Spleen (tissue), 11 donors: ENCODE results near the gene PDE6H. TPM values are rescaled to one million over a fixed set of nuclear protein-coding genes. Genes with fewer than 3 reads are reported as not detected.
A peak's percentile ranks its signal among the peaks of the same experiment; 100 is the strongest.

Source experiments
- DNase-seq: peaks from one replicate; pipeline ENCODE4 v3.0.0-alpha.2; 2020
- H3K27ac ChIP-seq, 8 donors: fragments of 200-600 bp; sonication (generic) in 7 of 8; 1 replicate in 4 of 8; 2 replicates in 4 of 8; pipeline versions ENCODE4 v1.5.0 to v1.8.0; 2016 to 2021; ENCODE audit warnings: inconsistent platforms in 4 of 8, mild to moderate bottlenecking in 4 of 8, moderate library complexity in 1 of 8
- H3K27me3 ChIP-seq, 7 donors: fragments of 200-600 bp; sonication (generic) in 6 of 7; replicated peaks in 1 of 7; 1 replicate in 4 of 7; 2 replicates in 3 of 7; pipeline versions ENCODE4 v1.5.0 to v1.8.0; 2016 to 2021; ENCODE audit warnings: inconsistent platforms in 3 of 7, mild to moderate bottlenecking in 1 of 7
- H3K36me3 ChIP-seq, 6 donors: fragments of 200-600 bp; sonication (generic) in 5 of 6; 1 replicate in 4 of 6; 2 replicates in 2 of 6; pipeline versions ENCODE4 v1.5.0 to v1.8.0; 2016 to 2021; ENCODE audit warnings: inconsistent platforms in 2 of 6
- H3K4me1 ChIP-seq, 6 donors: fragments of 200-600 bp; sonication (generic) in 5 of 6; 1 replicate in 3 of 6; 2 replicates in 3 of 6; pipeline versions ENCODE4 v1.5.0 to v1.8.0; 2016 to 2021; ENCODE audit warnings: inconsistent platforms in 3 of 6
- H3K4me3 ChIP-seq, 8 donors: fragments of 200-600 bp; sonication (generic) in 7 of 8; 1 replicate in 4 of 8; 2 replicates in 4 of 8; pipeline versions ENCODE4 v1.5.0 to v1.8.0; 2016 to 2021; ENCODE audit warnings: inconsistent platforms in 4 of 8, mild to moderate bottlenecking in 4 of 8, moderate library complexity in 2 of 8
- H3K9me3 ChIP-seq, 8 donors: fragments of 200-600 bp; sonication (generic) in 7 of 8; 1 replicate in 4 of 8; 2 replicates in 4 of 8; pipeline versions ENCODE4 v1.5.0 to v1.8.0; 2016 to 2021; ENCODE audit warnings: inconsistent platforms in 4 of 8
- CTCF ChIP-seq, 11 experiments: fragments of 200-600 bp in 7 of 11; fragments of 450-650 bp in 4 of 11; sonication (generic) in 4 of 11; IDR thresholded peaks in 8 of 11; conservative IDR thresholded peaks in 3 of 11; 1 replicate in 7 of 11; 2 replicates in 4 of 11; pipeline versions ENCODE4 v1.4.0 to v1.8.0; 2016 to 2021; ENCODE audit warnings: antibody characterized with exemption in 11 of 11, inconsistent platforms in 4 of 11, mild to moderate bottlenecking in 1 of 11
- POLR2A ChIP-seq, 3 donors: fragments of 450-650 bp; IDR thresholded peaks; one replicate each; pipeline ENCODE4 v1.5.1; 2017; ENCODE audit warnings: antibody characterized with exemption in 3 of 3, mild to moderate bottlenecking in 1 of 3
- POLR2AphosphoS5 ChIP-seq, 3 donors: sonication (generic); formaldehyde crosslinking; IDR thresholded peaks; one replicate each; pipeline ENCODE4 v1.5.1; 2017; ENCODE audit warnings: antibody characterized with exemption in 3 of 3
- WGBS, 5 donors: extraction: QIAGEN DNeasy Blood & Tissue Kit in 3 of 5; methylation state at CpG; one replicate each; pipeline versions ENCODE4 v1.1.5 to v1.1.7; 2013 to 2018; 5-methylcytosine and 5-hydroxymethylcytosine counted together
- intact Hi-C: fragments of 100-400 bp; cut with DNase I; formaldehyde crosslinking; loops from one replicate; pipeline ENCODE4 v1.15.0; 2023; ENCODE audit warnings: low total_unique reads
- polyA plus RNA-seq, 3 donors: library from polyadenylated mRNA; stranded (reverse); fragments of 200-250 nt; gene quantifications; one replicate each; pipeline ENCODE4 v1.2.1, GENCODE V29; 2013
- total RNA-seq, 7 donors: library from RNA; depleted of rRNA in 3 of 7; stranded (reverse); fragments of >200 nt in 3 of 7; fragmentation: NEBNext Ultra II Directional in 4 of 7; extraction: Animal tissue kit (Norgen Biotek cat#: 25700) in 4 of 7; gene quantifications; one replicate each; pipeline versions ENCODE4 v1.1.0 to v1.2.1, GENCODE V29; 2016 to 2021
- donor health status: healthy with polysubstance abuse.
- donor health status: DM: no; HTN: no; CAD: no; lungs with moderate emphysema.
- donor health status: DM: no; HTN: no; CAD: no.
- donor health status: Bipolar disorder and iron deficiency.
- donor health status: healthy.
- donor health status: DM: no; HTN: no; CAD: no.
- donor health status: DM: yes; HTN: yes; CAD: no.

Gene PDE6H
- total and polyA plus RNA-seq, 10 donors, result 0.37 to 2.6 (median 0.51) TPM; not detected in 7

DNA sequence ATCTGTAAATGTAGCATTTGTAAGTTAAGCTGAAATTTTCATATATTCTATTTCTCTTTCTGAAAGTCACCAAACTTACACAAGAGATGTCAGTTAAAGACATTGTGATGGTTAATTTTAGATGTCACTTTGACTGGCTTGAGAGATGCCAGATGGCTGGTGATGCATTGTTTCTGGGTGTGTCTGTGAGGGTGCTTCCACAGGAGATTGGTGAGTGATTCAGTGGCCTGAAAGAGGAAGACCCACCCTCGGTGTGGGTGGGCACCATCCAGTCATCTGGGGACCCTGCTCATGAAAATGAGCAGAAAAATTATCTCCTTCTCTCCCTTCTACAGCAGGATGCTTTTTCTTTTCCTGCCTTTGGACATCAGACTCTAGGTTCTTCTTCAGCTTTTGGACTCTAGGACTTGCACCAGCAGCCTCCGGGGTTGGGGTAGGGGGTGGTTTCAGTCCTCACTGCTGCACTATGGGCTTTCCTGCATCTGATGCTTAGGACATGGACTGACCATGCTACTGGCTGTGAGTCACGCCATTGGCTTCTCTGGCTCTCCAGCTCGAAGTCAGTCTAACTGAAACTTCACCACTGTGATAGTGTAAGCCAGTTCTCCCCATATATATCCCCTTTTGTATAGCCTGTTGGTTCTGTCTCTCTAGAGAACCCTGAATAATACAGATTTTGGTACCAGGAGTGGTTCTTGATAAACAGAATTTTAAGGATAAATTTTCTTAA lies 20.9 kb downstream of the PDE6H start:
- Histone ChIP-seq H3K9me3 (peaks cover 0 to 5% (median 0%) of the 10 kb centered on the region in 8 donors), H3K4me3 (no peak overlapping the region), H3K4me1 (peaks cover 0 to 50% (median 17%) of the 10 kb centered on the region in 6 donors), H3K27ac (no peak overlapping the region), H3K27me3 (no peaks in the 10 kb centered on the region), H3K36me3 (no peaks in the 10 kb centered on the region)
- TF ChIP-seq POLR2AphosphoS5 (IDR thresholded peaks at IDR 0.05) (no peak), POLR2A (IDR thresholded peaks at IDR 0.05) (no peak), CTCF (IDR thresholded peaks at IDR 0.05 in 8 of 11, conservative IDR thresholded peaks at IDR 0.05 in 3 of 11) (no peak)
- intact Hi-C loops, result loop anchor here (2.0 kb wide), 1 partner anchor 147 kb away; no protein-coding TSS in a partner anchor
- WGBS, 5 donors, result 65 to 76% (median 69%) methylated on average over 4 of the region's 4 CpGs
- DNase-seq, result no peak

GRCh38 chr12:14994610-14995009 lies 21.8 kb downstream of the PDE6H start:
- TF ChIP-seq POLR2AphosphoS5 (IDR thresholded peaks at IDR 0.05), result no peak
- TF ChIP-seq CTCF (IDR thresholded peaks at IDR 0.05 in 8 of 11, conservative IDR thresholded peaks at IDR 0.05 in 3 of 11), result no peak
- TF ChIP-seq POLR2A (IDR thresholded peaks at IDR 0.05), result no peak
- H3K27me3 ChIP-seq, result no peaks in the 10 kb centered on the region
- intact Hi-C loops, result loop anchor here (2.0 kb wide), 1 partner anchor 148 kb away; no protein-coding TSS in a partner anchor
- WGBS, 5 donors, result 58 to 69% (median 63%) methylated on average over 3 of the region's 3 CpGs
- peaks cover 0 to 41% (median 12%) of the 10 kb centered on the region in 6 donors for H3K4me1 ChIP-seq
- H3K4me3 ChIP-seq, result no peak overlapping the region
- H3K9me3 ChIP-seq, result peaks cover 0 to 5% (median 0%) of the 10 kb centered on the region in 8 donors
- no peak for DNase-seq
- no peaks in the 10 kb centered on the region for H3K36me3 ChIP-seq
- H3K27ac ChIP-seq, result peak overlapping the region in 1 of 8 donors; percentile 3

GRCh38 chr12:14995583-14996425 lies 23.0 kb downstream of the PDE6H start:
- Histone ChIP-seq H3K9me3 (peaks cover 0 to 5% (median 0%) of the 10 kb centered on the region in 8 donors), H3K27ac (no peak overlapping the region), H3K36me3 (no peaks in the 10 kb centered on the region), H3K4me3 (no peak overlapping the region), H3K27me3 (no peaks in the 10 kb centered on the region), H3K4me1 (peaks cover 0 to 33% (median 8%) of the 10 kb centered on the region in 6 donors)
- no peak for TF ChIP-seq POLR2A (IDR thresholded peaks at IDR 0.05)
- no peak for TF ChIP-seq POLR2AphosphoS5 (IDR thresholded peaks at IDR 0.05)
- TF ChIP-seq CTCF (IDR thresholded peaks at IDR 0.05 in 8 of 11, conservative IDR thresholded peaks at IDR 0.05 in 3 of 11), result peak; percentile 51 to 90 (median 77)
- intact Hi-C loops, result loop anchor here (2.0 kb wide), 1 partner anchor 149 kb away; no protein-coding TSS in a partner anchor
- WGBS, 5 donors, result 90 to 96% (median 92%) methylated on average over 3 of the region's 3 CpGs
- no peak for DNase-seq
